Measurements from ENCODE around the gene FAM20C.

GRCh38 chr7:303884-304573, 111.7 kb downstream of the FAM20C start:
- no peak for TF ChIP-seq CTCF (IDR thresholded peaks at IDR 0.05)
- no peak for TF ChIP-seq POLR2AphosphoS5 (IDR thresholded peaks at IDR 0.05)
